Effector memory CD8-positive, alpha-beta T cell (primary cell): ENCODE results near the gene GZMA.
"Not testable (repeated sequence)": the region's sequence is repeated elsewhere in the genome, so short reads cannot be mapped to it uniquely, and the experiment has no call there.

Experiments used
- ATAC-seq: fragments of 150-1000 bp; cut with Tn5 transposase; replicated peaks from 2 replicates; pipeline ENCODE4 v1.10.0; 2021; ENCODE audit warnings: mild to moderate bottlenecking, moderate library complexity
- DNase-seq, 3 experiments: peaks; one replicate each; pipeline ENCODE4 v3.0.0; 2021
- H3K27ac Mint-ChIP-seq, 2 donors: one replicate each; pipeline ENCODE4 v1.8.0; 2022; ENCODE audit warnings: mild to moderate bottlenecking in 2 of 2, mixed read lengths in 2 of 2, moderate library complexity in 2 of 2
- H3K27me3 Mint-ChIP-seq, 2 donors: one replicate each; pipeline ENCODE4 v1.8.0; 2022; ENCODE audit warnings: mixed read lengths in 2 of 2
- H3K36me3 Mint-ChIP-seq: one replicate; pipeline ENCODE4 v1.8.0; 2022; ENCODE audit warnings: mild to moderate bottlenecking, moderate library complexity, mixed read lengths; ENCODE audit not compliant: insufficient read depth
- H3K4me1 Mint-ChIP-seq, 2 donors: one replicate each; pipeline ENCODE4 v1.8.0; 2022; ENCODE audit warnings: low read depth in 2 of 2, mixed read lengths in 2 of 2
- H3K4me3 Mint-ChIP-seq, 2 donors: one replicate each; pipeline ENCODE4 v1.8.0; 2022; ENCODE audit warnings: mild to moderate bottlenecking in 2 of 2, mixed read lengths in 2 of 2, moderate library complexity in 2 of 2
- H3K9me3 Mint-ChIP-seq, 2 donors: one replicate each; pipeline ENCODE4 v1.8.0; 2022; ENCODE audit warnings: mixed read lengths in 2 of 2
- total RNA-seq, 9 experiments: gene quantifications; one replicate each; lab custom pipeline; 2026; lab: John Stamatoyannopoulos, UW

The GZMA gene
- total RNA-seq: 0.91 to 244 (median 6.7) reads per million in 9 experiments

DNA sequence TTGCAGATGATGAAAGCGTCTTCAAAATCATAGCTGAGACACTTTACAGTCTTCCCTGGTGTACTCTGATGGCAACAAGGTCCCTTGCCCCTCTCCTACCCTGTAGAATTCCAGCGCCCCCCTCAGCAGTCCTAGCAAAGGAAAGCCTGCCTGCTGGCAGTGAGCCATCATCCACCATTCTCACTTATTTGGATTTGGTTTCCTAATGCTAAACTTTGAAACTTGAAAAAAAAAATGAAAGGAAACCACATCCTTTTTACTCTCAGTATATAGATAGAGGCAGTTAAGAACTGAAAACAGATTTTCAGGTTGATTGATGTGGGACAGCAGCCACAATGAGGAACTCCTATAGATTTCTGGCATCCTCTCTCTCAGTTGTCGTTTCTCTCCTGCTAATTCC, at the start of gene GZMA:
Gene GZMA (plus strand): TSS at position 299 of the 400 bp plus-strand sequence. CDS start 37 bp downstream, at position 336.
- H3K27ac Mint-ChIP-seq: peak within 1 kb of the TSS; percentile 92 to 97
- peaks cover 0 to 23% of the 10 kb centered on the region in 2 donors for H3K9me3 Mint-ChIP-seq
- peak; percentile 17 to 45 (median 23) for DNase-seq
- peak; percentile 74 for ATAC-seq
- H3K4me3 Mint-ChIP-seq: peak within 1 kb of the TSS; percentile 95 to 99
- H3K36me3 Mint-ChIP-seq: peaks cover 24% of the 10 kb centered on the region
- H3K4me1 Mint-ChIP-seq: peaks cover 60 to 74% of the 10 kb centered on the region in 2 donors
- no peaks in the 10 kb centered on the region for H3K27me3 Mint-ChIP-seq

GRCh38 chr5:55055183-55055582, 47.3 kb upstream of the GZMA start:
- no peak overlapping the region for H3K27ac Mint-ChIP-seq
- DNase-seq (no peak), ATAC-seq (no peak)
- H3K4me1 Mint-ChIP-seq: peaks cover 6 to 17% of the 10 kb centered on the region in 2 donors
- H3K36me3 Mint-ChIP-seq: no peaks in the 10 kb centered on the region
- peaks cover 7 to 13% of the 10 kb centered on the region in 2 donors for H3K9me3 Mint-ChIP-seq
- H3K27me3 Mint-ChIP-seq: no peaks in the 10 kb centered on the region
- H3K4me3 Mint-ChIP-seq: no peak overlapping the region

- ATAC-seq (peak; percentile 93), DNase-seq (peak; percentile 44 to 53 (median 46))
- Mint-ChIP-seq H3K9me3 (no peaks in the 10 kb centered on the region), H3K27ac (peak overlapping the region; percentile 89 to 95), H3K27me3 (no peaks in the 10 kb centered on the region), H3K36me3 (peaks cover 10% of the 10 kb centered on the region), H3K4me1 (peaks cover 40 to 62% of the 10 kb centered on the region in 2 donors), H3K4me3 (peak overlapping the region; percentile 85)
Measured at GRCh38 chr5:55062039-55062779, 40.2 kb upstream of the GZMA start.

GRCh38 chr5:55063220-55063863, 39.1 kb upstream of the GZMA start:
- peaks cover 10% of the 10 kb centered on the region for H3K36me3 Mint-ChIP-seq
- peaks cover 39 to 64% of the 10 kb centered on the region in 2 donors for H3K4me1 Mint-ChIP-seq
- H3K27ac Mint-ChIP-seq: peak overlapping the region; percentile 89 to 95
- no peak for DNase-seq
- no peak for ATAC-seq
- no peaks in the 10 kb centered on the region for H3K27me3 Mint-ChIP-seq
- H3K9me3 Mint-ChIP-seq: no peaks in the 10 kb centered on the region
- H3K4me3 Mint-ChIP-seq: peak overlapping the region in 1 of 2 donors; percentile 85

DNA sequence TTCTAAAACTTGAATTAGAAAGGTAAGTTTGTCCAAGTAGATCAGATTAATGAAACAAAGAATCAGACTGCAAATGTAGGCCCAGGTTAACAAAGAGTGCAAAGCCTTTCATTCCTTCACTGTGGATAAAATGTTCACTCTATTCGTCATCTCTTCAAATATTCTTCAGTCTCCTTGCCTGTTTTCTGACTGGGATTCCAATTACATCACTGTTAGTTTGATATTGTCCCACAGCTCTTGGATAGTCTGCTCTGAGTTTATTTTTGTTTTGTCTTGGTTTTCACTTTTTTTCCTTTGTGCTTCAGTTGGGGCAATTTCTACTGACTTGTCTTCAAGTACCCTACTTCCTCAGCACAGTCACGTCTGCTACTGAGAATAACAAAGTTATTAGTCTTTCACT, 38.5 kb upstream of the GZMA start:
- no peaks in the 10 kb centered on the region for H3K9me3 Mint-ChIP-seq
- no peak for DNase-seq
- no peaks in the 10 kb centered on the region for H3K27me3 Mint-ChIP-seq
- peak overlapping the region; percentile 15 to 47 for H3K27ac Mint-ChIP-seq
- H3K4me3 Mint-ChIP-seq: peak overlapping the region; percentile 2 to 54
- peaks cover 10% of the 10 kb centered on the region for H3K36me3 Mint-ChIP-seq
- no peak for ATAC-seq
- H3K4me1 Mint-ChIP-seq: peaks cover 37 to 59% of the 10 kb centered on the region in 2 donors

GRCh38 chr5:55064523-55064922, 37.9 kb upstream of the GZMA start:
- Mint-ChIP-seq H3K27me3 (no peaks in the 10 kb centered on the region), H3K4me1 (peaks cover 40 to 60% of the 10 kb centered on the region in 2 donors), H3K27ac (peak overlapping the region; percentile 15 to 47), H3K36me3 (peaks cover 10% of the 10 kb centered on the region), H3K9me3 (no peaks in the 10 kb centered on the region), H3K4me3 (peak overlapping the region in 1 of 2 donors; percentile 2)
- DNase-seq (no peak), ATAC-seq (no peak)

DNA sequence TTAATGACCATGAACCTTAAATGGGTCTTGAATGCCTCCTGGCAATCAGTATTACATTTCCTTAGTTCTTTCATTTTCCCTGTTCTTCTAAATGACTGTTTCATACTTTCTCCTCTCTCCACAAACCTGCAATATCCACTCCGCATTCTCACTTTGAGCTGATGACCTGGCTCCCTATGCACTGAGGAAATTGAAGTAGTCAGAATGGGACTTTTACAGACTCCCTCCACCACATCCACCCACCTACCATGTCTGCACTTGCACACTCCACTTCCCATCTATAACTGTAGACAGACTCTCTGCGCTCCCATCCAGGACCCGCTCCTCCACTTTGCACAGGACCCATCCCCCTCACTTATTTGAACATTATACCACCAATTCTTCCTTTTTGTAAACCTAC, 36.2 kb upstream of the GZMA start:
- no peak for ATAC-seq
- H3K9me3 Mint-ChIP-seq: no peaks in the 10 kb centered on the region
- no peak overlapping the region for H3K4me3 Mint-ChIP-seq

GRCh38 chr5:55070968-55071367, 31.5 kb upstream of the GZMA start:
- no peak for ATAC-seq
- Mint-ChIP-seq H3K4me1 (peaks cover 29 to 46% of the 10 kb centered on the region in 2 donors), H3K27ac (no peak overlapping the region), H3K36me3 (no peaks in the 10 kb centered on the region), H3K4me3 (no peak overlapping the region), H3K9me3 (no peaks in the 10 kb centered on the region), H3K27me3 (no peaks in the 10 kb centered on the region)
- DNase-seq: no peak

More for the DNA sequence above, 36.2 kb upstream of the GZMA start:
- H3K27ac Mint-ChIP-seq: no peak overlapping the region
- no peak for DNase-seq
- peaks cover 45 to 61% of the 10 kb centered on the region in 2 donors for H3K4me1 Mint-ChIP-seq
- H3K36me3 Mint-ChIP-seq: peaks cover 10% of the 10 kb centered on the region
- no peaks in the 10 kb centered on the region for H3K27me3 Mint-ChIP-seq

- H3K4me1 Mint-ChIP-seq: peaks cover 29 to 46% of the 10 kb centered on the region in 2 donors
- no peaks in the 10 kb centered on the region for H3K36me3 Mint-ChIP-seq
- DNase-seq (no peak), ATAC-seq (no peak)
- H3K9me3 Mint-ChIP-seq: no peaks in the 10 kb centered on the region
- H3K27ac Mint-ChIP-seq: no peak overlapping the region
- no peak overlapping the region for H3K4me3 Mint-ChIP-seq
- H3K27me3 Mint-ChIP-seq: no peaks in the 10 kb centered on the region
Measured at GRCh38 chr5:55071413-55071812, 31.0 kb upstream of the GZMA start.

- ATAC-seq: peak; percentile 94
- DNase-seq: no peak
- Mint-ChIP-seq H3K27ac (peak overlapping the region; percentile 72 to 85), H3K4me3 (peak overlapping the region; percentile 56 to 70), H3K36me3 (no peaks in the 10 kb centered on the region), H3K9me3 (no peaks in the 10 kb centered on the region), H3K4me1 (peaks cover 24 to 35% of the 10 kb centered on the region in 2 donors), H3K27me3 (no peaks in the 10 kb centered on the region)
Measured at GRCh38 chr5:55072666-55073065, 29.8 kb upstream of the GZMA start.

- Mint-ChIP-seq H3K9me3 (no peaks in the 10 kb centered on the region), H3K4me1 (peaks cover 24 to 35% of the 10 kb centered on the region in 2 donors), H3K27me3 (no peaks in the 10 kb centered on the region), H3K4me3 (peak overlapping the region; percentile 56 to 70), H3K36me3 (no peaks in the 10 kb centered on the region), H3K27ac (peak overlapping the region; percentile 72 to 85)
- DNase-seq (no peak), ATAC-seq (no peak)
Measured at GRCh38 chr5:55073211-55073610, 29.2 kb upstream of the GZMA start.

DNA sequence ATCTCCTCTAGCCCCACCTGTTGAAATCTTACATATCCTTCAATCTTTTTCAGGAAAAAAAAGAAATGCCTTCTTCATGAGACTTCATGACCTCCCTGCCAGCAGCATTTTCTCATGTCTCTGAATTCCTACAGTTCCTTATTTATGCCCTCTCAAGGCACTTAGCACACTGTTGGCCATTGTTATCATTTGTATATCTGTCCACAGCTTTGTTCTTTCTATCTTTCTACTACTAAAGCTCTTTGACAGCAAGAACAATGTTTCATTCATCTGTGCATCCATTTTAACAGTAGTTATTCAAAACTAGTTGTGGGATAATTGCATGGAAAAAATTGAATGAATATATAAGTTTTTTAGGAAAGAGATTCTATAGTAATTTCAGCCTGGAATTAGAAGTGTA, 20.9 kb upstream of the GZMA start:
- H3K27ac Mint-ChIP-seq: no peak overlapping the region
- H3K9me3 Mint-ChIP-seq: no peaks in the 10 kb centered on the region
- DNase-seq: no peak
- peaks cover 6 to 10% of the 10 kb centered on the region in 2 donors for H3K4me1 Mint-ChIP-seq
- no peak for ATAC-seq
- no peaks in the 10 kb centered on the region for H3K27me3 Mint-ChIP-seq
- no peak overlapping the region for H3K4me3 Mint-ChIP-seq
- H3K36me3 Mint-ChIP-seq: no peaks in the 10 kb centered on the region

- DNase-seq, H3K9me3 Mint-ChIP-seq, H3K4me3 Mint-ChIP-seq, H3K27me3 Mint-ChIP-seq, ATAC-seq, H3K36me3 Mint-ChIP-seq: not testable (repeated sequence)
- peak overlapping the region in 1 of 2 donors; percentile 78 for H3K27ac Mint-ChIP-seq
- peaks cover 20 to 27% of the 10 kb centered on the region in 2 donors for H3K4me1 Mint-ChIP-seq
Measured at GRCh38 chr5:55089301-55089700, 13.1 kb upstream of the GZMA start.

DNA sequence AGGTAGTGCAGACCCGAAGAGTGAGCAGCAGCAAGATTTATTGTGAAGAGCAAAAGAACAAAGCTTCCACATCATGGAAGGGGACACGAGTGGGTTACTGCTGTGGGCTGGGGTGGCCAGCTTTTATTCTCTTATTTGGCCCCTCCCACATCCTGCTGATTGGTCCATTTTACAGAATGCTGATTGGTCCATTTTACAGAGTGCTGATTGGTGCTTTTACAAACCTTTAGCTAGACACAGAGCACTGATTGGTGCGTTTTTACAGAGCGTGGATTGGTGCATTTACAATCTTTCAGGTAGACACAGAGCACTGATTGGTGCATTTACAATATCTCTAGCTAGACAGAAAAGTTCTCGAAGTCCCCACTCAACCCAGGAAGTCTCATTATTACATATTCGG, 11.4 kb upstream of the GZMA start:
- ATAC-seq, H3K36me3 Mint-ChIP-seq: not testable (repeated sequence)

More for the DNA sequence above, 11.4 kb upstream of the GZMA start:
- H3K9me3 Mint-ChIP-seq, H3K27ac Mint-ChIP-seq, DNase-seq, H3K27me3 Mint-ChIP-seq, H3K4me3 Mint-ChIP-seq: not testable (repeated sequence)
- peaks cover 33 to 42% of the 10 kb centered on the region in 2 donors for H3K4me1 Mint-ChIP-seq
